ENCODE measurements around the gene PDIK1L. TPM values are rescaled to one million over a fixed set of nuclear protein-coding genes. Genes with fewer than 3 reads are reported as not detected.

Gene PDIK1L
- total and polyA plus RNA-seq, 2 of the 8 experiments (the other 6 are each of a cell fraction or from before 2014, with no cell fraction given): 0.95 to 4.5 TPM

GRCh38 chr1:26161415-26162219 lies 50.0 kb downstream of the PDIK1L start (continued):
- TF ChIP-seq USF2 (IDR thresholded peaks at IDR 0.05; ENCODE audit: low read length): no peak
- no peak for TF ChIP-seq SP2 (IDR thresholded peaks at IDR 0.05; ENCODE audit: low read length)
- TF ChIP-seq RFX5 (IDR thresholded peaks at IDR 0.05; ENCODE audit: borderline replicate concordance, low read depth, low read length): no peak
- peak; percentile 42 for TF ChIP-seq KDM4A (IDR thresholded peaks at IDR 0.05; ENCODE audit: low read depth, low read length, severe bottlenecking)
- TF ChIP-seq GABPA (IDR thresholded peaks at IDR 0.05; ENCODE audit: borderline replicate concordance, insufficient read depth, low read length): no peak
- TF ChIP-seq MAX (IDR thresholded peaks at IDR 0.05): peak; percentile 99
- TF ChIP-seq ATF2 (IDR thresholded peaks at IDR 0.05; ENCODE audit: low read length): no peak
- no peak for TF ChIP-seq CHD2 (IDR thresholded peaks at IDR 0.05; ENCODE audit: low read length)
- no peak for TF ChIP-seq POLR2AphosphoS5 (IDR thresholded peaks at IDR 0.05; ENCODE audit: low read depth, low read length)
- TF ChIP-seq RBBP5 (IDR thresholded peaks at IDR 0.05; ENCODE audit: borderline replicate concordance, low read depth, low read length): peak; percentile 42; the same call in 1 of the 2 replicates
